HUES6 (cell line): ENCODE data around the gene HLCS.

Experiments used
- H3K27ac ChIP-seq: 2 replicates; pipeline ENCODE4 v1.7.0; 2013; ENCODE audit warnings: low read depth, mild to moderate bottlenecking, low read length, inconsistent platforms
- H3K27me3 ChIP-seq: 2 replicates; pipeline ENCODE4 v1.6.1; 2013; ENCODE audit warnings: low read length; ENCODE audit not compliant: control insufficient read depth, insufficient read depth
- H3K36me3 ChIP-seq: 2 replicates; pipeline ENCODE4 v1.6.1; 2013; ENCODE audit warnings: low read length; ENCODE audit not compliant: control insufficient read depth, insufficient read depth
- H3K4me1 ChIP-seq: 2 replicates; pipeline ENCODE4 v1.6.1; 2013; ENCODE audit warnings: low read length; ENCODE audit not compliant: control insufficient read depth, insufficient read depth
- H3K4me3 ChIP-seq: 2 replicates; pipeline ENCODE4 v1.5.1; 2013; ENCODE audit warnings: low read depth, low read length
- H3K9ac ChIP-seq: one replicate; pipeline ENCODE4 v1.6.1; 2013; ENCODE audit warnings: mild to moderate bottlenecking, low read length
- H3K9me3 ChIP-seq: 2 replicates; pipeline ENCODE4 v1.6.1; 2013; ENCODE audit warnings: low read depth, low read length; ENCODE audit not compliant: control insufficient read depth, insufficient read depth

The HLCS gene

GRCh38 chr21:36704958-36705678 is 261.4 kb downstream of the HLCS start:
- Histone ChIP-seq H3K27me3 (peaks cover 100% of the 10 kb centered on the region), H3K27ac (no peak overlapping the region), H3K36me3 (no peaks in the 10 kb centered on the region), H3K4me3 (peak overlapping the region; percentile 27), H3K4me1 (peaks cover 69% of the 10 kb centered on the region), H3K9me3 (no peaks in the 10 kb centered on the region), H3K9ac (no peak overlapping the region)

- H3K9me3 ChIP-seq = no peaks in the 10 kb centered on the region
- no peak overlapping the region for H3K27ac ChIP-seq
- H3K4me1 ChIP-seq = peaks cover 69% of the 10 kb centered on the region
- H3K36me3 ChIP-seq = no peaks in the 10 kb centered on the region
- peaks cover 100% of the 10 kb centered on the region for H3K27me3 ChIP-seq
- H3K9ac ChIP-seq = no peak overlapping the region
- H3K4me3 ChIP-seq = peak overlapping the region; percentile 27
These were observed 262.1 kb downstream of the HLCS start for GRCh38 chr21:36704281-36704957.

GRCh38 chr21:36703626-36704280 is 262.7 kb downstream of the HLCS start:
- Histone ChIP-seq H3K36me3 (no peaks in the 10 kb centered on the region), H3K9me3 (no peaks in the 10 kb centered on the region), H3K9ac (no peak overlapping the region), H3K27me3 (peaks cover 100% of the 10 kb centered on the region), H3K4me3 (no peak overlapping the region), H3K4me1 (peaks cover 64% of the 10 kb centered on the region), H3K27ac (no peak overlapping the region)

- Histone ChIP-seq H3K4me1 (peaks cover 62% of the 10 kb centered on the region), H3K27ac (no peak overlapping the region), H3K9me3 (no peaks in the 10 kb centered on the region), H3K4me3 (no peak overlapping the region), H3K36me3 (no peaks in the 10 kb centered on the region), H3K27me3 (peaks cover 100% of the 10 kb centered on the region), H3K9ac (no peak overlapping the region)
These were observed 263.3 kb downstream of the HLCS start for GRCh38 chr21:36703123-36703522.

- Histone ChIP-seq H3K27me3 (peaks cover 100% of the 10 kb centered on the region), H3K36me3 (no peaks in the 10 kb centered on the region), H3K4me3 (0 out of 2 replicates have a peak overlapping the region, but pooled peaks have one; percentile 57), H3K9me3 (no peaks in the 10 kb centered on the region), H3K4me1 (peaks cover 64% of the 10 kb centered on the region), H3K9ac (no peak overlapping the region), H3K27ac (no peak overlapping the region)
These were observed 263.9 kb downstream of the HLCS start for GRCh38 chr21:36702622-36702968.

- Histone ChIP-seq H3K9me3 (no peaks in the 10 kb centered on the region), H3K9ac (no peak overlapping the region), H3K4me1 (peaks cover 61% of the 10 kb centered on the region), H3K4me3 (peak overlapping the region; percentile 57), H3K27me3 (peaks cover 100% of the 10 kb centered on the region), H3K36me3 (no peaks in the 10 kb centered on the region), H3K27ac (no peak overlapping the region)
These were observed 264.5 kb downstream of the HLCS start for GRCh38 chr21:36701756-36702621.

- no peak overlapping the region for H3K27ac ChIP-seq
- H3K9ac ChIP-seq = no peak overlapping the region
- no peaks in the 10 kb centered on the region for H3K36me3 ChIP-seq
- peaks cover 60% of the 10 kb centered on the region for H3K4me1 ChIP-seq
- H3K27me3 ChIP-seq = peaks cover 100% of the 10 kb centered on the region
- no peaks in the 10 kb centered on the region for H3K9me3 ChIP-seq
- peak overlapping the region; percentile 57 for H3K4me3 ChIP-seq
These were observed 265.3 kb downstream of the HLCS start for GRCh38 chr21:36700971-36701755.
